Mesodermal cell (in vitro differentiated cells): ENCODE data around the gene FER.

ENCODE experiments used
- H3K27ac ChIP-seq: 2 replicates; pipeline ENCODE4 v1.7.0; 2013; ENCODE audit warnings: mild to moderate bottlenecking, low read depth, low read length, moderate library complexity; ENCODE audit not compliant: severe bottlenecking
- H3K36me3 ChIP-seq: 2 replicates; pipeline ENCODE4 v1.7.1; 2013; ENCODE audit warnings: mild to moderate bottlenecking, low read length, moderate library complexity; ENCODE audit not compliant: control insufficient read depth, insufficient read depth
- H3K4me1 ChIP-seq: one replicate; pipeline ENCODE4 v1.7.1; 2013; ENCODE audit warnings: mild to moderate bottlenecking, low read length; ENCODE audit not compliant: insufficient read depth, control insufficient read depth, poor library complexity, severe bottlenecking
- H3K4me3 ChIP-seq: 2 replicates; pipeline ENCODE4 v1.7.0; 2013; ENCODE audit warnings: low read length, control low read depth, mild to moderate bottlenecking; ENCODE audit not compliant: insufficient read depth, poor library complexity, severe bottlenecking; ENCODE audit errors: extremely low read depth
- H3K9me3 ChIP-seq: 2 replicates; pipeline ENCODE4 v1.7.1; 2013; ENCODE audit warnings: mild to moderate bottlenecking, low read length, moderate library complexity; ENCODE audit not compliant: control insufficient read depth
- WGBS, 2 experiments: methylation state at CpG; one replicate each; pipeline ENCODE4 v1.1.5; 2013; ENCODE audit warnings: missing lambda C conversion rate in 2 of 2; ENCODE audit not compliant: insufficient coverage in 2 of 2; 5-methylcytosine and 5-hydroxymethylcytosine counted together

FER gene

DNA sequence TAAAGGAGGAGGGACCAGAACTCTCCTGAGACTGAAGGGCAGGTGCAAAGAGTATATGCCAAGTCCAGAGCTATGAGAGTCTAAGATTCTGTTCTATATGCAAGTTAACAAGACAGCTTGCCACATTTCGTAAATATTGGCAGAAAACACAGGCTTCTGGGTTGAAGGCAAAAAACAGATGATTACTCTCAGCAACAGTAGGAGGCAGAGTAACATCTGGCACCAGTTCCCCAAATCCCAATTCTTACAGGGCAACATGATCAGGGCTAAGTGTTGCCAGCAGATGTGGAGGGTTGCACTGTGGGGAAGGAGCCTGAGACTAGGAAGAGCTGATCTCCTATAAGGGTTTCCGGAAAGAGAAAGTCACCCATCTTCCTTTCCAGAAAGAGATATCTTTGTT is 482.7 kb downstream of the FER start:
- Histone ChIP-seq H3K4me3 (no peak overlapping the region), H3K9me3 (no peaks in the 10 kb centered on the region), H3K36me3 (no peaks in the 10 kb centered on the region), H3K4me1 (no peaks in the 10 kb centered on the region), H3K27ac (no peak overlapping the region)
- 83% methylated on average over 1 of the region's 2 CpGs; no CpG with 5 or more reads in 1 of the 2 experiments for WGBS, 2 experiments

DNA sequence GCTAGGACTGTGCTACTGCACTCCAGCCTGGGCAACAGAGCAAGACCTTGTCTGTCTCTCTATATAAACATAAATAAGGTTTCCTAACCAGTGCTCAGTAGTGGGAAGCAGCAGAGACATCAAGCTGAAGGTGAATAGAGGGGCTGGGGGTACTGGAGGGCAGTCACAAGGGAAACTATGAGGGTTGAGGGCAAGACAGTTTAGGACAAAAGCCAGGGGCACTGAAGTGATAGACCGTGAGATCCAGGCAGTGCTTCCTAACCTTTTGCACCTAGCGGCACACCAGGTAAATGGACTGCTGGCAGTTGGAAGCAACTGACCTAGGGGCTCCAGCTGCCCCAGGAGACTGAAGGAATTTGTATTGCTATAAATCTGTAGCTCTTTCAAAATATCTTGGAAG is 483.6 kb downstream of the FER start:
- no peak overlapping the region for H3K4me3 ChIP-seq
- H3K9me3 ChIP-seq: peaks cover 5% of the 10 kb centered on the region
- H3K4me1 ChIP-seq: no peaks in the 10 kb centered on the region
- WGBS, 2 experiments: 91 to 94% methylated on average over 2 of the region's 2 CpGs
- no peak overlapping the region for H3K27ac ChIP-seq
- no peaks in the 10 kb centered on the region for H3K36me3 ChIP-seq

DNA sequence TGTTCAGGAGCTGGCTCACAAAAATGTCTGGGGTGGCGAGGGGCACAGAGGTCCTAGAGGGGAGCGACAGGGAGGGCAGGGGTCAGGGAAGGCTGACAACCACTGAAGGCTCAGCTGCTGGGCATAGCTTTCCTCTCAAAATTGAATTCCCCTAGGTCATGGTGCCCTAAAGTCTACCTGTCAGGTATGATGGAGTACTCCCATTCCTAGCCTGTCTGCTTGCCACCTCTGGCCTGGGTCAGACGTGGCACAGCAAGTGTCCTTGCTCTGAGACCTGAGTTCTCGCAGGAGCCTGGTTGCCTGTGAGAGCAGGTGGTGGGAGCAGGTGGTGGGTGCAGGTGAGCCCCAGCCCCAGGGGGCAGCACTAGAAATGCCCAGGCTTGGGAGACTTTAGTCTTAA is 486.7 kb downstream of the FER start:
- WGBS, 2 experiments: 94 to 100% methylated on average over 3 to 4 of the region's 4 CpGs
- H3K4me1 ChIP-seq: no peaks in the 10 kb centered on the region
- H3K4me3 ChIP-seq: no peak overlapping the region
- H3K36me3 ChIP-seq: no peaks in the 10 kb centered on the region
- no peak overlapping the region for H3K27ac ChIP-seq
- peaks cover 10% of the 10 kb centered on the region for H3K9me3 ChIP-seq

DNA sequence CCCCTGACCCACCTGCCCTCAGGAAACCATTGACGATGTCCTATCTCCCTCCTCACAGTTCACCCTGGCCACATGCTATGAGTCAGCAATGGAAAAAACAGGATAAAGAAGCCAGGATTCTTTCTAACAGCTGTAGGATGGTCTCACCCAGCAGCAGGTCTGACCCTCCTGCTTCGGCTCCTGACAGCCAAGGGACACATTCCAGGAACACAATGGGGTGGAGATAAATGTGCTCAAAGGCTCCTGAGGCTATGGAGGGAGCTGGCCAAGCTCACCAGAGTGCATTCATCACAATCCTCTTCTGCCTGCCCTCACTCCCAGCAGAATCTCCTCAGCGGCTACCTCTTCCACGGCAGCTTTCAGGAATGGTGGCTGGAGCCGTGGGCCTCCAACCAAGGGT is 491.8 kb downstream of the FER start:
- Histone ChIP-seq H3K4me3 (no peak overlapping the region), H3K9me3 (peaks cover 10% of the 10 kb centered on the region), H3K27ac (no peak overlapping the region), H3K4me1 (no peaks in the 10 kb centered on the region), H3K36me3 (no peaks in the 10 kb centered on the region)
- 79 to 92% methylated on average over 4 of the region's 5 CpGs for WGBS, 2 experiments

DNA sequence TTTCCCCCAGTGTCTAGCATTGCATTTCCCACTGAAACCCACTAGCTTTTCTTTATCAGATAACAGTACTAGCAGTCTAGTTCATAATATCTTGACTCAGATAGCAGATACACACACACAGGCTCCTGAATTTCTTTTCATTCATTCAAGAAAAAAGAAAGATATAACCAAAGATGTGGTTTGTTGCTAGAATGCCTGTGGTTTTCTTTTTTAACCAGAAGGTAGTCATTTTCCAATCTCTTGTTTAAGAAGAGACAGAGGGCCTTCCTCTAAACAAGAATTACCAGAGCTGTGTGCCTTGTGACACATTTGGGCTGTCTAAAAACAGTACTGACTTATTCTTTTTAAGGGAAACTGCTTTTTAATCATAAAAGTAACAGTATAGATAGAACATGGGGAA is 494.8 kb downstream of the FER start:
- H3K27ac ChIP-seq: no peak overlapping the region
- no peaks in the 10 kb centered on the region for H3K4me1 ChIP-seq
- H3K36me3 ChIP-seq: no peaks in the 10 kb centered on the region
- H3K4me3 ChIP-seq: no peak overlapping the region
- H3K9me3 ChIP-seq: peaks cover 14% of the 10 kb centered on the region

DNA sequence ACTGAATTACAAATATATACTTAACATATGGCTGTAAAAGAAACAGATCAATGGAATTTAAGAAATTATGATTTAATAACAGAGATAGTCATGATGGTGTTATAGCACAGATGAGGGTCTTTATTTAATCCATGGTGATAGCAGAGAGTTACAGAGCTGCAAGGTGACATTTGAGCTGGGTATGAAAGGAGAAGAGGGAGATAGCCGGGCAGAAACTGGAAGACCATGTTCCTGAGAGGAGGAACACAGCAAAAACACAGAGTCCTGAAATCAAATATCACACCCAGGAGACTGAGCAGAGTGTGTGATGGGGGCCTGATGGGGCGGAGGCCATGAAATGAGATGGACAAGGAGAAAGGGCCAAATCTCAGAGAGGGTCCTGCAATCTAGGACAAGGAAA is 498.7 kb downstream of the FER start:
- H3K4me3 ChIP-seq: no peak overlapping the region

More for the DNA sequence above, 498.7 kb downstream of the FER start:
- Histone ChIP-seq H3K36me3 (no peaks in the 10 kb centered on the region), H3K27ac (no peak overlapping the region), H3K9me3 (peaks cover 14% of the 10 kb centered on the region), H3K4me1 (no peaks in the 10 kb centered on the region)
- WGBS, 2 experiments: 83% methylated on average over 1 of the region's 2 CpGs; no CpG with 5 or more reads in 1 of the 2 experiments
